Ishikawa (cell line): ENCODE results near the gene GSN.

Experiments
- CEBPB ChIP-seq: IDR thresholded peaks from 2 replicates; pipeline ENCODE4 v1.6.1; 2012
- EGR1 ChIP-seq: IDR thresholded peaks from 2 replicates; pipeline ENCODE4 v1.6.1; 2012
- EP300 ChIP-seq: IDR thresholded peaks from 2 replicates; pipeline ENCODE4 v1.6.1; 2012; ENCODE audit warnings: borderline replicate concordance
- RAD21 ChIP-seq: IDR thresholded peaks from 2 replicates; pipeline ENCODE4 v1.6.1; 2012; ENCODE audit warnings: low read depth
- REST ChIP-seq: IDR thresholded peaks from 2 replicates; pipeline ENCODE4 v1.6.1; 2012; ENCODE audit warnings: low read depth, mild to moderate bottlenecking
- TCF12 ChIP-seq: IDR thresholded peaks from 2 replicates; pipeline ENCODE4 v1.6.1; 2012; ENCODE audit warnings: low read depth
- TEAD4 ChIP-seq: IDR thresholded peaks from 2 replicates; pipeline ENCODE4 v1.6.1; 2012
- YY1 ChIP-seq: IDR thresholded peaks from 2 replicates; pipeline ENCODE4 v1.6.1; 2012; ENCODE audit warnings: low read depth

DNA sequence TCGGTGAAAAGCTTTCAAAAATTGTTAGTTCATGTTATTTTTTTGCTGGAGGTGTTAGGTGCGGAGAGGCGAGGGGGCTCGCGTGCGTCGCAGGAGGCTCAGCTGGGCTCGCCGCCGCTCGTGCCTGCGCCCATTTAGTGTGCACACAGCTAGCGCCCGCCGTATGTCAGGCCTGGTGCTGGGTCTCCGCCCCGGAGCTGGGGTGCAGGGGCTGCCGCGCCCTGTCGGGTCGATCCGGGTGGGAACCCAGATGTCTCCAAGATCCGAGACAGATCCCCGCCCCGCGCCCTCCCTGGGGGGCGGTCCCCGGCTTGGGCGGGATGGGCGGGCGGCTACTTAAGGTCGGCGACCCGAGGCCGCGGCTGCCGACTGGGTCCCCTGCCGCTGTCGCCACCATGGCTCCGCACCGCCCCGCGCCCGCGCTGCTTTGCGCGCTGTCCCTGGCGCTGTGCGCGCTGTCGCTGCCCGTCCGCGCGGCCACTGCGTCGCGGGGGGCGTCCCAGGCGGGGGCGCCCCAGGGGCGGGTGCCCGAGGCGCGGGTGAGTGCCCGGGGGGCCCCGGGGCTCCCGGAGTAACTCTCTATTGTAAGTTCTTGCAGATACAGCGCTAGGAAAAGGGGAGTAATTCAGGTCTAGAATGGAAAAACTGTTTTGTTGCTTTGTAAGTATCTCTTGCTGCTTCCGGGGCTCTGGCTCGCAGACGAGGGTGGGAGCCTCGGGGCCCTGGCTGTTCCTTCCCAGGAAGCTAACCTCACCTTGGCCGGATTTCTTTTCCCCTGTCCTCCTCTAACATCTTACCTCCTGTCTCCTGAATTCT is 31.7 kb downstream of the GSN start:
- TF ChIP-seq YY1 (no peak), TCF12 (no peak), EP300 (no peak), REST (no peak), EGR1 (no peak), RAD21 (no peak), CEBPB (no peak), TEAD4 (no peak)
